ENCODE measurements around the gene HSPA5.

HSPA5 gene

GRCh38 chr9:125241863-125242739 lies 958 bp upstream of the HSPA5 start:
- Histone ChIP-seq H3K27ac (ENCODE audit: low read depth, low read length) (peak overlapping the region; percentile 64), H4K20me1 (ENCODE audit: control insufficient read depth, insufficient read depth, low read depth, low read length) (peaks cover 17% of the 10 kb centered on the region), H3K4me2 (ENCODE audit: low read length) (peak overlapping the region; percentile 76), H3K27me3 (ENCODE audit: control insufficient read depth, low read length) (no peaks in the 10 kb centered on the region), H3K79me2 (ENCODE audit: control insufficient read depth, low read length) (peaks cover 52% of the 10 kb centered on the region), H3K9me2 (replicated peaks; ENCODE audit: control insufficient read depth, low read length) (no peaks in the 10 kb centered on the region), H3K36me3 (ENCODE audit: control insufficient read depth, low read length) (peaks cover 43% of the 10 kb centered on the region), H3K4me3 (ENCODE audit: low read length) (peak overlapping the region; percentile 99), H3K4me1 (ENCODE audit: control insufficient read depth, low read length) (peaks cover 34% of the 10 kb centered on the region), H3F3A (ENCODE audit: control insufficient read depth, insufficient read depth) (peaks cover 34% of the 10 kb centered on the region), H3K9me3 (ENCODE audit: control insufficient read depth, insufficient read depth, low read length) (no peaks in the 10 kb centered on the region)
- TF ChIP-seq EZH2phosphoT487 (IDR thresholded peaks at IDR 0.05; ENCODE audit: borderline replicate concordance, low read length) = no peak
- TF ChIP-seq CTCF (IDR thresholded peaks at IDR 0.05; ENCODE audit: low read depth, low read length, poor library complexity, severe bottlenecking) = no peak

- peak overlapping the region; percentile 99 for H3K4me3 ChIP-seq (ENCODE audit: low read length)
- no peaks in the 10 kb centered on the region for H3K9me2 ChIP-seq (replicated peaks; ENCODE audit: control insufficient read depth, low read length)
- H3K9me3 ChIP-seq (ENCODE audit: control insufficient read depth, insufficient read depth, low read length) = no peaks in the 10 kb centered on the region
- peaks cover 41% of the 10 kb centered on the region for H3K4me1 ChIP-seq (ENCODE audit: control insufficient read depth, low read length)
- H3K4me2 ChIP-seq (ENCODE audit: low read length) = peak overlapping the region; percentile 83
- H4K20me1 ChIP-seq (ENCODE audit: control insufficient read depth, insufficient read depth, low read depth, low read length) = peaks cover 20% of the 10 kb centered on the region
- H3K36me3 ChIP-seq (ENCODE audit: control insufficient read depth, low read length) = peaks cover 58% of the 10 kb centered on the region
- TF ChIP-seq CTCF (IDR thresholded peaks at IDR 0.05; ENCODE audit: low read depth, low read length, poor library complexity, severe bottlenecking) (no peak), EZH2phosphoT487 (IDR thresholded peaks at IDR 0.05; ENCODE audit: borderline replicate concordance, low read length) (no peak)
- H3K79me2 ChIP-seq (ENCODE audit: control insufficient read depth, low read length) = peaks cover 66% of the 10 kb centered on the region
- peak overlapping the region; percentile 65 for H3K27ac ChIP-seq (ENCODE audit: low read depth, low read length)
- H3K27me3 ChIP-seq (ENCODE audit: control insufficient read depth, low read length) = no peaks in the 10 kb centered on the region
- peaks cover 49% of the 10 kb centered on the region for H3F3A ChIP-seq (ENCODE audit: control insufficient read depth, insufficient read depth)
These were observed 519 bp downstream of the HSPA5 start for GRCh38 chr9:125240649-125240999.

- Histone ChIP-seq H3K4me1 (ENCODE audit: control insufficient read depth, low read length) (peaks cover 41% of the 10 kb centered on the region), H3K4me3 (ENCODE audit: low read length) (peak overlapping the region; percentile 99), H3K27me3 (ENCODE audit: control insufficient read depth, low read length) (no peaks in the 10 kb centered on the region), H3K4me2 (ENCODE audit: low read length) (peak overlapping the region; percentile 83), H4K20me1 (ENCODE audit: control insufficient read depth, insufficient read depth, low read depth, low read length) (peaks cover 20% of the 10 kb centered on the region), H3F3A (ENCODE audit: control insufficient read depth, insufficient read depth) (peaks cover 56% of the 10 kb centered on the region), H3K36me3 (ENCODE audit: control insufficient read depth, low read length) (peaks cover 65% of the 10 kb centered on the region), H3K9me3 (ENCODE audit: control insufficient read depth, insufficient read depth, low read length) (no peaks in the 10 kb centered on the region), H3K9me2 (replicated peaks; ENCODE audit: control insufficient read depth, low read length) (no peaks in the 10 kb centered on the region), H3K79me2 (ENCODE audit: control insufficient read depth, low read length) (peaks cover 71% of the 10 kb centered on the region), H3K27ac (ENCODE audit: low read depth, low read length) (peak overlapping the region; percentile 65)
- TF ChIP-seq EZH2phosphoT487 (IDR thresholded peaks at IDR 0.05; ENCODE audit: borderline replicate concordance, low read length) = no peak
- TF ChIP-seq CTCF (IDR thresholded peaks at IDR 0.05; ENCODE audit: low read depth, low read length, poor library complexity, severe bottlenecking) = no peak
These were observed 1.2 kb downstream of the HSPA5 start for GRCh38 chr9:125239631-125240597.

Measured in DOHH2 (cell line).